ENCODE data around the gene ACAA2. TPM values are rescaled to one million over a fixed set of nuclear protein-coding genes. Genes with fewer than 3 reads are reported as not detected.

Gene ACAA2
- total and polyA plus RNA-seq, 10 of the 15 experiments (the other 5 are each of a cell fraction or from before 2014, with no cell fraction given), result 43.1 to 134 (median 64.6) TPM

DNA sequence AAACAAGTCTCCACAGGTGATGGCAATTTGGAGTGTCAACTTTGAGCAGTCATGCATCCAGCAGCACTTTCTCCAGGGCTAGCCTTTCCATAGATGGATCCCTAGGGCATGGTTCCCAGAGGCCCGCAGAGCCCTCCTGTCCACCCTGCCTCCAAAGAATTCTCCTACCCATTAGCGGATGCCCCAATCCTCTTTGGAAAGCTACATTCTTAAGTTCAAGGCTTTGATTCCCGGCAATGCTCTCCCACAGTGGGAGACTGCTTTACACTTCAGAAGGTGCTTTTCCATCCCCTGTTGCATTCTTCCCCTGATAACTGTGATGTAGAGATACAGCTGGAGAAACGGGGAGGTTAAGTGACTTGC is 61.3 kb downstream of the ACAA2 start:
- no peak overlapping the region for H3K27ac ChIP-seq (ENCODE audit: control insufficient read depth, insufficient read depth)
- BruUV-seq (replicated peaks), result no TSS peak
- H3K4me3 ChIP-seq, result no peak overlapping the region
- in situ Hi-C loops (cut with MboI), result no loop called here
- no peaks in the 10 kb centered on the region for H4K20me1 ChIP-seq (ENCODE audit: control insufficient read depth, insufficient read depth)
- H3K4me1 ChIP-seq (ENCODE audit: control insufficient read depth, insufficient read depth, low read length), result no peaks in the 10 kb centered on the region
- ATAC-seq, result no peak
- RAD21 ChIA-PET (ENCODE audit: unreplicated experiment), result no interaction called here
- no peak for FAIRE-seq
- SMC1A ChIA-PET (ENCODE audit: uncharacterized antibody, unreplicated experiment), result no interaction called here
- no peak overlapping the region for H3K9ac ChIP-seq (ENCODE audit: control insufficient read depth, insufficient read depth, low read length)
- H3K79me2 ChIP-seq (ENCODE audit: control insufficient read depth, insufficient read depth, low read length), result no peaks in the 10 kb centered on the region
- POLR2A ChIA-PET, result no interaction called here
- no peaks in the 10 kb centered on the region for H3K9me3 ChIP-seq (replicated peaks; ENCODE audit: control insufficient read depth, insufficient read depth, low read length)
- no peak overlapping the region for H3K4me2 ChIP-seq (ENCODE audit: control insufficient read depth, insufficient read depth)
- TF ChIP-seq PAX8 (IDR thresholded peaks at IDR 0.05), result no peak
- no peak for TF ChIP-seq SMARCA5 (IDR thresholded peaks at IDR 0.05)
- TF ChIP-seq NRF1 (conservative IDR thresholded peaks at IDR 0.05; ENCODE audit: low read depth, low read length), result no peak
- WGBS (ENCODE audit: insufficient coverage, insufficient replicate concordance, low lambda C conversion rate, missing lambda C conversion rate), result 43% methylated on average over 4 of the region's 4 CpGs
- peaks cover 4 to 9% of the 10 kb centered on the region in 2 experiments for H3K27me3 ChIP-seq (replicated peaks in 1 of 2; ENCODE audit: control insufficient read depth in 2 of 2, insufficient read depth in 2 of 2, low read length in 1 of 2)
- no peak for DNase-seq (ENCODE audit: low read depth, low spot score)
- CTCF ChIA-PET, result no interaction called here
- H2AFZ ChIP-seq (ENCODE audit: control insufficient read depth, low read depth, low read length), result no peak overlapping the region
- intact Hi-C loops (cut with micrococcal nuclease; ENCODE audit: unreplicated experiment), result no loop called here
- H3K36me3 ChIP-seq (ENCODE audit: control insufficient read depth in 2 of 2, insufficient read depth in 2 of 2, low read length in 1 of 2), result no peaks in the 10 kb centered on the region

DNA sequence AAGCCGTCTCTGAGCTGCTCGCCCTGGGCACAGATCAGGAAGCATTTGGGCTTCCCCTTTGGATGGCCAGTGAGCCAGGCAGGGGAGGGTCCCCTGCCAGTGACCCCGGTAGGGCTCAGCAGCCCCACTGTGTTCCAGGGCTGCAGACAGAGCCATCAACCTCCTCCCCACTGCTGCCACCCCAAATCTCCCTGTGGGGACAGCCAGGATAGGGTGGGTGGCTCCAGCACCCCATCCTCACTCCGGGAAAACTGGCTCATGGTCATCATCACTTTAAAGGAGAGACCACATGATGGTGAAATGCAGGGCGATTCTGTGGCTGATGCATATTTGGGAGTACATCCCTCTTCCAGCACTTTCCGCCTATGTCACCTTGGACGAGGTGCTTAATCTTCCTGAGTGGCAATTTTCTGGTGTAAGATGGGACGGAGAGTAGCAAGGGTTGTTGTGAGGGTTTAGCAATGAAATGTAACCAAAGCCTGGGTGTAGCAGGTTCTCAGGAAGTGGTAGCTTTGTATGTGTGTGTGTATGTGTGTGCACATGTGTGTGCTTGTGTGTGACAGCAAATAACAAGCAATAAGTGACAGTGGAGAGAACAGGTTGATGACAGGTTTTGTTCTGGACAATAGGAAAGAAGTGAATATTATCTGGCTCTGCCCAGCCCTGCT is 61.8 kb downstream of the ACAA2 start:
- ATAC-seq (no peak), FAIRE-seq (no peak), DNase-seq (ENCODE audit: low read depth, low spot score) (no peak)
- H3K4me2 ChIP-seq (ENCODE audit: control insufficient read depth, insufficient read depth), result no peak overlapping the region
- no peak overlapping the region for H3K27ac ChIP-seq (ENCODE audit: control insufficient read depth, insufficient read depth)
- H3K9me3 ChIP-seq (replicated peaks; ENCODE audit: control insufficient read depth, insufficient read depth, low read length), result no peaks in the 10 kb centered on the region
- TF ChIP-seq POLR2AphosphoS5 (IDR thresholded peaks at IDR 0.05; ENCODE audit: low read length) (no peak), NFIC (IDR thresholded peaks at IDR 0.05; ENCODE audit: low read depth, low read length) (no peak), MYB (IDR thresholded peaks at IDR 0.05; ENCODE audit: borderline replicate concordance, low read depth, low read length) (no peak), ZNF24 (IDR thresholded peaks at IDR 0.05) (no peak), TBL1XR1 (IDR thresholded peaks at IDR 0.05; ENCODE audit: low read depth, low read length) (no peak), FOXM1 (IDR thresholded peaks at IDR 0.05; ENCODE audit: low read depth, low read length) (no peak), GABPA (IDR thresholded peaks at IDR 0.05; ENCODE audit: low read depth) (no peak), CHD2 (IDR thresholded peaks at IDR 0.05; ENCODE audit: borderline replicate concordance, low read depth, low read length) (no peak), STAT1 (conservative IDR thresholded peaks at IDR 0.05) (no peak), SUZ12 (IDR thresholded peaks at IDR 0.05; ENCODE audit: unreplicated experiment) (no peak)
- TF ChIP-seq, protein P1, sequence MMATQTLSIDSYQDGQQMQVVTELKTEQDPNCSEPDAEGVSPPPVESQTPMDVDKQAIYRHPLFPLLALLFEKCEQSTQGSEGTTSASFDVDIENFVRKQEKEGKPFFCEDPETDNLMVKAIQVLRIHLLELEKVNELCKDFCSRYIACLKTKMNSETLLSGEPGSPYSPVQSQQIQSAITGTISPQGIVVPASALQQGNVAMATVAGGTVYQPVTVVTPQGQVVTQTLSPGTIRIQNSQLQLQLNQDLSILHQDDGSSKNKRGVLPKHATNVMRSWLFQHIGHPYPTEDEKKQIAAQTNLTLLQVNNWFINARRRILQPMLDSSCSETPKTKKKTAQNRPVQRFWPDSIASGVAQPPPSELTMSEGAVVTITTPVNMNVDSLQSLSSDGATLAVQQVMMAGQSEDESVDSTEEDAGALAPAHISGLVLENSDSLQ (IDR thresholded peaks at IDR 0.05), result no peak
- TF ChIP-seq, protein P2, sequence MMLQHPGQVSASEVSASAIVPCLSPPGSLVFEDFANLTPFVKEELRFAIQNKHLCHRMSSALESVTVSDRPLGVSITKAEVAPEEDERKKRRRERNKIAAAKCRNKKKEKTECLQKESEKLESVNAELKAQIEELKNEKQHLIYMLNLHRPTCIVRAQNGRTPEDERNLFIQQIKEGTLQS (IDR thresholded peaks at IDR 0.05; ENCODE audit: borderline replicate concordance, extremely low read depth, low read depth, low read length), result no peak
- no peaks in the 10 kb centered on the region for H3K36me3 ChIP-seq (ENCODE audit: control insufficient read depth in 2 of 2, insufficient read depth in 2 of 2, low read length in 1 of 2)
- H4K20me1 ChIP-seq (ENCODE audit: control insufficient read depth, insufficient read depth), result no peaks in the 10 kb centered on the region
- H3K4me3 ChIP-seq, result no peak overlapping the region
- no peak overlapping the region for H2AFZ ChIP-seq (ENCODE audit: control insufficient read depth, low read depth, low read length)
- peaks cover 4 to 9% of the 10 kb centered on the region in 2 experiments for H3K27me3 ChIP-seq (replicated peaks in 1 of 2; ENCODE audit: control insufficient read depth in 2 of 2, insufficient read depth in 2 of 2, low read length in 1 of 2)
- ChIA-PET SMC1A (ENCODE audit: uncharacterized antibody, unreplicated experiment) (no interaction called here), POLR2A (no interaction called here), CTCF (no interaction called here), RAD21 (ENCODE audit: unreplicated experiment) (no interaction called here)
- no peak overlapping the region for H3K9ac ChIP-seq (ENCODE audit: control insufficient read depth, insufficient read depth, low read length)
- no TSS peak for BruUV-seq (replicated peaks)
- WGBS (ENCODE audit: insufficient coverage, insufficient replicate concordance, low lambda C conversion rate, missing lambda C conversion rate), result 21% methylated on average over 8 of the region's 8 CpGs
- intact Hi-C loops (cut with micrococcal nuclease; ENCODE audit: unreplicated experiment) (no loop called here), in situ Hi-C loops (cut with MboI) (no loop called here)
- H3K79me2 ChIP-seq (ENCODE audit: control insufficient read depth, insufficient read depth, low read length), result no peaks in the 10 kb centered on the region
- no peaks in the 10 kb centered on the region for H3K4me1 ChIP-seq (ENCODE audit: control insufficient read depth, insufficient read depth, low read length)
